Measurements from ENCODE around the gene SH3GLB1.

GRCh38 chr1:86768554-86768953 is 64.2 kb downstream of the SH3GLB1 start:
- no peak for TF ChIP-seq CTCF (conservative IDR thresholded peaks at IDR 0.05 in 1 of 2, IDR thresholded peaks at IDR 0.05 in 1 of 2; ENCODE audit: low read depth in 1 of 2, low read length in 2 of 2)
- TF ChIP-seq EZH2 (IDR thresholded peaks at IDR 0.05; ENCODE audit: low read length, missing control alignments): no peak
